GM18909 (cell line): Measurements from ENCODE around the gene SELENOH.
"Not testable (repeated sequence)": the region's sequence is repeated elsewhere in the genome, so short reads cannot be mapped to it uniquely, and the experiment has no call there.

Experiments
- ATAC-seq: cut with Tn5 transposase; IDR thresholded peaks from one replicate; pipeline ENCODE4 v1.9.1; 2021; ENCODE audit warnings: mild to moderate bottlenecking; ENCODE audit not compliant: unreplicated experiment, poor library complexity

Gene SELENOH, protein sequence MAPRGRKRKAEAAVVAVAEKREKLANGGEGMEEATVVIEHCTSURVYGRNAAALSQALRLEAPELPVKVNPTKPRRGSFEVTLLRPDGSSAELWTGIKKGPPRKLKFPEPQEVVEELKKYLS

DNA sequence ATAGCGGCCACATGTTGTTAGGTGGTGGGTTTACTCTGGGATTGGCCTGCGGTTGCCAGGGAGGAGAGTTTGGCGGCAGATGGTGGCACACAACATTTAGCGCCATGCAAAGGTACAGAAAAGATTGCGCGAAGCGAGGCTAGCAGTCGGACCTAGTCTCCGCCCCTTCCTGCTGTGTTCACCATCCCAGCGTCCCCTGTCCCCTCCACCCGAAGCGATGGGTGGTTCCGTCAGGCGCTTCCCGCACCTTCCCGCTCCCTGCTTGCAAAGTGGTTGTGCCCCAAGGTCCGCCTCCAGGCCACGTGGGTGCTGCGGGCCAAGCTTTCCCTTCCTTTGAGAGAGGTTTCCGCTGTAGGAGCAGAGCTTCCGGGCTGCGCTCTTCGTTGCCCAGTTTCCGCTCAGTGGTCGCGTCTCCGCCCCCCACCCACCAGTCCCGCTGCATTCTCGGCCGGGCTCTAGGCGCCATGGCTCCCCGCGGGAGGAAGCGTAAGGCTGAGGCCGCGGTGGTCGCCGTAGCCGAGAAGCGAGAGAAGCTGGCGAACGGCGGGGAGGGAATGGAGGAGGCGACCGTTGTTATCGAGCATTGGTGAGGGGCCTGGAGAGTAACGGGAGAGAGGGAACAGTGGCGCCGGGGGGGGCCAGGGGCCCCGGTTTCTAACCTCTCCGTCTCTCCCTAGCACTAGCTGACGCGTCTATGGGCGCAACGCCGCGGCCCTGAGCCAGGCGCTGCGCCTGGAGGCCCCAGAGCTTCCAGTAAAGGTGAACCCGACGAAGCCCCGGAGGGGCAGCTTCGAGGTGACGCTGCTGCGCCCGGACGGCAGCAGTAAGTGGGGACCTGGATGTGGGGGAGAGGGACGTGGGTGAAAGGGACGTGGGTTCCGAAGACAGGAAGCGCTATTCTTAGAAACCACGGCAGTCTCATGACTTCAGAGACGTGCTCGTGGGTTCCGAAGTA lies at the start of gene SELENOH:
Gene SELENOH (plus strand): TSS at position 360 of the 955 bp plus-strand sequence. CDS start 105 bp downstream, at position 465.
- ATAC-seq: peak; percentile 92

DNA sequence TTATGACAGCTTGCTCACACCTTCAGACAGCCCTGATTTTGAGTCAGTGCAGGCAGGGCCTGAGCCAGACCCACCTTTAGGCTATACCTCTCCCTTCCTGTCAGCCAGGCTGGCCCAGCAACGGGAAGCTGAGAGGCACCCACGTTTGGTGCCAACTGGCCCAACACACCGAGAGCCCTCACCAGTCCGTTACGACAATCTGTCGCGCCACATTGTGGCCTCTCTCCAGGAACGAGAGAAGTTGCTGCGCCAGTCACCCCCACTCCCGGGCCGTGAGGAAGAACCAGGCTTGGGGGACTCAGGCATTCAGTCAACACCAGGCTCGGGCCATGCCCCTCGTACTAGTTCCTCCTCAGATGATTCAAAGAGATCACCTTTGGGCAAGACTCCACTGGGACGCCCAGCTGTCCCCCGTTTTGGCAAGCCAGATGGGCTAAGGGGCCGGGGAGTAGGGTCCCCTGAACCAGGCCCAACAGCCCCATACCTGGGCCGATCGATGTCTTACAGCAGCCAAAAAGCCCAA lies 42.4 kb upstream of the SELENOH start:
- no peak for ATAC-seq

DNA sequence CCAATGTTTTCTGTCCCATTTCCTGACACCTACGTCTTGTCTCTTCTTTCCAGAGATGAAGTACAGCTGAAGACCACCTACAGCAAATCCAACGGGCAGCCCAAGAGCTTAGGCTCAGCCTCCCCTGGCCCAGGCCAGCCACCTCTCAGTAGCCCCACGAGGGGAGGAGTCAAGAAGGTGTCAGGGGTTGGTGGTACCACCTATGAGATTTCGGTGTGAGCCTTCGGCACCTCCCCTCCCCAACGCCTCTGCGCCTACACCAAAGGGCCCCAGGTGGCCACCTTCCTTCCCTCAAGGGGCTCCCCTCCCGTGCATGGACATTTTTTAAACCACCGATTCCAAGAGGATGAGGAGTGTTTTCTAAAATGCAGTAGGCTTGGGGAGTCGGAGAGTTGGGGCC lies 41.5 kb upstream of the SELENOH start:
- no peak for ATAC-seq

DNA sequence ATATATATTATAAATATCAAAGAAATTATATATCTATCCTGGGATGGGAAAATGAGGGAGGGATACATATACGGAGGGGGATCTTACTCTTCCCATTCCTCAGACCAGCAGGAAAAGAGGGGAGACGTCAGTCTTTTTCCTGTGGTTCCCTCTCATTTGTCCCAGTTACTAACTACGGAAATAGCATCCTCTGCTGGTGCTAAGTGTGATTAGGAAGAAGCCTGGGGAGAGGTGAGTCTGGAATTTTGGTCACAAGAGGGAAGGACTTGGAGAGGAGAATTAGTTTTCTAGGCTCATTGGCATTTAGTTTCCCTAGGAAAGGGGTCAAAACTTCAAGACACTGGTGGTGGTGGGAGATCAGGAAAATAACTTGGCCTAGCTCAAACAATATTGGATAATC lies 40.9 kb upstream of the SELENOH start:
- no peak for ATAC-seq

DNA sequence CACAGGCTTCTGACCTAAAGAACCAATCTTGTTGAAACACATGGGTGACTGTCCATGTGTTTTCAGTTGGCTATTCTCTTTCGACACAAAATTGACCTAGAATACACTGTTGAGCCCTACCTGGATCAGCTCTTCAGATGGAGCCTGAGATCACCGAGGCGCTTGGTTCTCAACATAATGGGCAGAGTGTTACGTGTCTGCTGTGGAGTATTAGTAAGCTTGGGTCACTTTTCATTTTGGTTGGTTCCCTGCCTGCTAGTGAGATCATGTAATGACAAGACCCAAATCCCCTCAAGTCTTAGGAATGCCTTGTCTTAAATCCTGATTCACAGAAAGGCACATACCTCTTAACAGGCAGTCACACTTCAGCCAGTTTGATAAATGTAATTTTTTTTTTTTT lies 38.0 kb upstream of the SELENOH start:
- ATAC-seq: no peak

DNA sequence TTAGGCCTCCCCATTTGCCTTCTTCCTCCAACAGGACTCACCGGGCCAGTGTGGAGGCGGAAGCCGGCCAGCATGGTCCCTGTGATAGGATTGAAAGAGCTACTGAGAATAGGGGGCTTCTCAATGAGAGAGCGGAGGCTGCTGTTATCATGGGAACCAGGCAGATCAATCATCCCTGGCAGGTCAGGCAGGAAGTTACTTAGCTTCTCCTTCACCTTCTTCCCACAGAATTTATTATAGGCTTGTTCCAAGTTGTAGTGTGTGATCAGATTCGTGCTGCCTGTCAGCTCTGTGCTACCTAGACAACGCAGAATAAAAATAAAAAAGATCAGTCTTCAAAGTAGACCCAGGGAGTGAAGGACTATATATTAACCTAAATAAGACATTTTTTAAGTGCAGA lies 36.4 kb upstream of the SELENOH start:
- ATAC-seq: no peak

DNA sequence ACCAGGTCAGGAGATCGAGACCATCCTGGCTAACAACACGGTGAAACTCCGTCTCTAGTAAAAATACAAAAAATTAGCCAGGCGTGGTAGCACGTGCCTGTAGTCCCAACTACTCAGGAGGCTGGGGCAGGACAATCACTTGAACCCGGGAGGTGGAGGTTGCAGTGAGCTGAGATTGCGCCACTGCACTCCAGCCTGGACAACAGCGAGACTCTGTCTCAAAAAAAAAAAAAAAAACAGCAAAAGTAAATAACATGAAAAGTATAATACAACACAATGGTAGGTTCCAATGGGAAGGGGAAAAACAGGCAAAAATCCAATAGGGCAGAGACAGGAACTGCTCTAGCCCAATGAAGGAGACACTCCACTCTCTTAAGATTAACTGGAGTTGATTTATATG lies 35.9 kb upstream of the SELENOH start:
- not testable (repeated sequence) for ATAC-seq

DNA sequence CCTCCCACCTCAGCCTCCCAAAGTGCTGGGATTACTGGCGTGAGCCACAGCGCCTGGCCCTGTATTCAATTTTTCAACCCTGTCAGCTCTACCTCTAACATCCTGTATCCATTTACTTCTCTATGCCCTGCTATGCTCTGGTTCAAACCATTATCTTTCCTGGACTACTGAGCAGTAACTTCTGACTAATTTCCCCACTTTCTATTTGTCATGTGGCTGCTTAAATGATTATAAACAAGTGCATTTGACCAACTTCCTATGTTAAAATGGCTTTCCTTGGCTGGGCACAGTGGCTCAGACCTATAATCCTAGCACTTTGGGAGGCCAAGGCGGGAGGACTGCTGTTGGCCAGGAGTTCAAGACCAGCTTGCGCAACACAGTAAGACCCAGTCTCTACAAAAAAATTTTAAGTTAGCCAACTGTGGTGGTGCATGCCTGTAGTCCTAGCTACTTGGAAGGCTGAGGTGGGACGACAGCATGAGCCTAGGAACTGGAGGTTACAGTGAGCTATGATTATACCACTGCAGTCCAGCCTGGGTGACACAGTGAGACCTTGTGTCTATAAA lies 31.4 kb upstream of the SELENOH start:
- ATAC-seq: no peak

DNA sequence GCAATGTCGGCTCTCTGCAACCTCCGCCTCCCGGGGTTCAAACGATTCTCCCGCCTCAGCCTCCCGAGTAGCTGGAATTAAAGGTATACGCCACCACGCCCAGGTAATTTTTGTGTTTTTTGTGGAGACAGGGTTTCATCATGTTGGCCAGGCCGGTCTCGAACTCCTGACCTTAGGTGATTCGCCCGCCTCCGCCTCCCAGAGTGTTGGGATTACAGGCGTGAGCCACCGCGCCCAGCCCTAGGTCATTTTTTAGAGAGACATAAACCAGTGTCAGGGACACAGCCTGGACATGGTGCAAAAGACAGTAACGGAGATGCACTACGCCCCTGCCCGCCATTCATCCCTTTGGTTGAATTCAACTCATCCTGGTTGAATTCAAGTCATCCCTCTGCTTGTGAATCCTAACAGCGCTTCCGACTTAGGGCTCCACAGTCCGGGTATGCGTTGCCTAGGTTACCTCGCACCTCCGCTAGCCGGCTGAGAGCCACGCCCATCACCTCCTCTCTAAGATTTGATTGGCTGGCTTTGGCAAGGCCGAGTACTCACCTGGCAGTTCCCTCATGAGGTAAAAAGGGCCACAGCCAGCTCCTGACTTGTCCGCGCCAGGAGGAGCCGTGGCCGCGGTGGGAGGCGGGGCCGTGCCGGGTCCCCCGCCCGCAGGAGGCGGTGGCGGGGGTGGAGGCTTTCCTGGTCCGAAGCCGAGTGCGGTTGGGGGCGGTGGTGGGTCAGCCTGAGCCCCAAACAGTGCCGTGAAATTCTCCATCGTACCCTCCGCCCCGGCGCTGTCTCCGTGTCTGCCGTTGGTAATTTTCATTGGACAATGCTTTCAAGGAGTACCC lies 29.7 kb upstream of the SELENOH start, which contains the start of gene MED19:
Gene MED19 (minus strand): TSS at position 802 of the 842 bp plus-strand sequence. CDS start 36 bp downstream, at position 766.
- ATAC-seq: peak; percentile 52

DNA sequence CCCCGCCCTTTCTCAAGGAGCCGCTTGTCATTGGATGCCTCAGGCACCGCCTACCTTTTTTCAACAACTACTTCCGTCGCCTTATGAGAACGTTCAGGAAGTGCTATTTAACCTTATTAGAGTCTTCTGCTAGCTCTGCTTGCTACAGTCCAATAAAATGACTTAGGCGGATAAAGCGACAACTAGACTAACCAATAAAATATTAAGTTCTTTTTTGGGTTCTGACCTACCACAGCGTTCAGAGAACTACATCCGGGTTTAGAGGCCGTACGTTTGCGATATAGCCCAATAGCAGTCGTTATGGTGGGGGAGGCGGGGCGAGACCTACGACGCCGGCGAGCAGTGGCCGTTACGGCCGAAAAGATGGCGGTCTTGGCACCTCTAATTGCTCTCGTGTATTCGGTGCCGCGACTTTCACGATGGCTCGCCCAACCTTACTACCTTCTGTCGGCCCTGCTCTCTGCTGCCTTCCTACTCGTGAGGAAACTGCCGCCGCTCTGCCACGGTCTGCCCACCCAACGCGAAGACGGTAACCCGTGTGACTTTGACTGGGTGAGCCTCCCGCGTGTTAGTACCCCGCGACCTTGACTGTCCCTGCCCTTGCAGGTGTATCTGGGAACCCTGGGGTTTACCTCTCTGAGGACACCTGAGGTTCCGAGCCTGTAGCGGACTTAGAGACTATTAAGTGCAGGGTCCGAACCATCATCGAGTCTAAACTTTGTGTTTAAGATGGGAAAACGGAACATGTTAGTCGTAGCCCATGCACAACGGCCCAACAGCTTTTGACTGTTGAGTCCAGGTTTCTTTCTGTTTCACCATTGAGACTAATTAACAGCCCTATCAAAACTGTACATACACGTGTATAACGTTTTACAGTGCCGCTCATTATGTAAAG lies 28.8 kb upstream of the SELENOH start, which contains the start of gene TMX2:
Gene TMX2 (plus strand): TSS at position 338 of the 895 bp plus-strand sequence. CDS start 26 bp downstream, at position 364.
- ATAC-seq: peak; percentile 94

DNA sequence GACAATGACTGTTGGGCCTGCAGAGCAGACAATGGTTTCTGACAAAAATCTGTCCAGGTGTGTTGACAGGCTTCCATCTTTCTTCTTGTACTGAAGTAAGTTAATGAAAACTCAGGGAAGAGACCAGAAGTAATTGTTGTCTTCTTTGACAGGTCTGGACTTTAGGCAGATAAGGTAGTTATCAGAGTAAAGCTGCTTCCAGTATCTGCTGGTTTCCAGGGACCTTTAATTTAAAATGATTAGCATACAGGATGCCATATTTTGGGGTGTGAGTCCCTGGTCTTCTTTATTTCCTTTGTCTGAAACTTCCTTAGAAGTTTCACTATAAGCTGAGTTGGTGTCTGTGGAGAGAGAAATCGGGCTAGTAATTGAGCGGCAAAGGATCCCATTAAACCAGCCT lies 27.5 kb upstream of the SELENOH start:
- no peak for ATAC-seq

DNA sequence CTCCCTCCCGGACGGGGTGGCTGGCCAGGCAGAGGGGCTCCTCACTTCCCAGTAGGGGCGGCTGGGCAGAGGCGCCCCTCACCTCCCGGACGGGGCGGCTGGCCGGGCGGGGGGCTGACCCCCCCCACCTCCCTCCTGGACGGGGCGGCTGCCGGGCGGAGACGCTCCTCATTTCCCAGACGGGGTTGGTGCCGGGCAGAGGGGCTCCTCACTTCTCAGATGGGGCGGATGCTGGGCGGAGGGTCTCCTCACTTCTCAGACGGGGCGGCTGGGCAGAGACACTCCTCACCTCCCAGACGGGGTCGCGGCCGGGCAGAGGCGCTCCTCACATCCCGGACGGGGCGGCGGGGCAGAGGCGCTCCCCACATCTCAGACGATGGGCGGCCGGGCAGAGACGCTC lies 24.6 kb upstream of the SELENOH start:
- not testable (repeated sequence) for ATAC-seq

DNA sequence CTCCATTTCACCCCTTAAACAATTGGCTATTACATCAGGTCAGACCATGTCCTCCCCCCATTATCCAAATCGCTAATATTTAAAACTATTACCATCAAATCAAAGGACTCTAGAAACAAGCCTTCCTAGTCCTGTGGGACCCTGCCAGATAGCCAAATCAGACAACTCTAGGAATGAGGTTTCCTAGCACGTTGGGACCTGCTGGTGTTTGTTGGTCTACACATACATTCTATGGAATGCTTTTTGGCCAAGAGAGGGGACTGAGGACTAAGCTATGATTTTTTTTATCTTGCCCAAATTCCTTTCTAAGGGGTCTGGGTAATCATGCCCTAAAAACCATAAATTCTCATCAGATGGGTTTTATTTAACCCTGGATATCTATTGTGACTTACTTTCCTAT lies 14.1 kb upstream of the SELENOH start:
- no peak for ATAC-seq

DNA sequence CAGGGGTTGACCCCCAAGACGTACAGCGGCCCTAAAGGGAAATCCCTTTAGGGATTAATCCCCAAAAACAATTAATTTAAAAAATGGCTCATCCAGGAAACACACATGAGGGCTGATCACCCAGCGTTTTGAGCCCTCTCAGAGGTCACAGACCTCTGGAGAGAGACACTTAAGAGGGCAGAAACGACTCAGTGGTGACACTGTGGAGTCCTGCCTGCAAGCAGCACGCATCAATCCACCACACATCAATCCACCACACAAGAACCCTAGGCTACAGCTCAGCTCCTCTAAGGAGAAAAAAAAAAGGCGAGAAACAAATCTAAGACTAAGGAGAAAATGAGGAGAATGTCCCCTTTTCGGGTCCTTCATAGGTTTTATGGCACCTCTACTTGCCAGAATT lies 12.5 kb upstream of the SELENOH start:
- ATAC-seq: no peak

DNA sequence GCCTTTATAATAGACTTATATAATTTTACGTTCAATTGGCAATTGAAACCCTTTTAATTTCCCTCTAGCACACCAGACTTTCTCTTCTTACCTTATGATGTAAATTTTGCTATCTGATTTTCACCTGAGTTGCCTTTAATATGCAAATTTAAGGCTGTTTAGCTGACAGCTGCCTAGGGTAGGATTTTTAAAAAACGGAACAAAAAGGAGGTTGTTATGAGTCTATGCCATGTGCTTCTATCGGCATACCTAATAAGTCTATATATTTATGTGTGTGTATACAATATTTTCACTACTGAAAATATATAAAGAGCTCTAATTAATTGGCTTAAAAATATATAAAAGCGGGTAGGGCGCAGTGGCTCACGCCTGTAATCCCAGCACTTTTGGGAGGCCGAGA lies 11.8 kb upstream of the SELENOH start:
- peak; percentile 46 for ATAC-seq

DNA sequence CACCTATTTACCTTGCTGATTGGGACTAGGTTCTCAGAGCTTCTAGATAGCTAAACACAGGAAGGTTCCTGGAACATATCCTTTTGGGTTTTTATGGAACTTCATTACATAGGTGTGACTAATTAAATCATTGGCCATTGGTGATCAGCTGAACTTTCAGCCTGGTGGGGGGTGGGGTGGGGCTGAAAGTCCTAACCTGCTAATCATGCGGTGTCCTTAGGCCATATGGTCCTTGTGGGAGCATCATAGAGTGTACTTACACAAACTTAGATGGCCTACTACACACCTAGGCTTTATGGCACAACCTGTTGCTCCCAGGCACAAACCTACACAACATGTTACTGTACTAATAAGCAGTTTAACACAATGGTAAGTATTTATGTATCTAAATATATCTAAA lies 8.6 kb upstream of the SELENOH start:
- no peak for ATAC-seq

DNA sequence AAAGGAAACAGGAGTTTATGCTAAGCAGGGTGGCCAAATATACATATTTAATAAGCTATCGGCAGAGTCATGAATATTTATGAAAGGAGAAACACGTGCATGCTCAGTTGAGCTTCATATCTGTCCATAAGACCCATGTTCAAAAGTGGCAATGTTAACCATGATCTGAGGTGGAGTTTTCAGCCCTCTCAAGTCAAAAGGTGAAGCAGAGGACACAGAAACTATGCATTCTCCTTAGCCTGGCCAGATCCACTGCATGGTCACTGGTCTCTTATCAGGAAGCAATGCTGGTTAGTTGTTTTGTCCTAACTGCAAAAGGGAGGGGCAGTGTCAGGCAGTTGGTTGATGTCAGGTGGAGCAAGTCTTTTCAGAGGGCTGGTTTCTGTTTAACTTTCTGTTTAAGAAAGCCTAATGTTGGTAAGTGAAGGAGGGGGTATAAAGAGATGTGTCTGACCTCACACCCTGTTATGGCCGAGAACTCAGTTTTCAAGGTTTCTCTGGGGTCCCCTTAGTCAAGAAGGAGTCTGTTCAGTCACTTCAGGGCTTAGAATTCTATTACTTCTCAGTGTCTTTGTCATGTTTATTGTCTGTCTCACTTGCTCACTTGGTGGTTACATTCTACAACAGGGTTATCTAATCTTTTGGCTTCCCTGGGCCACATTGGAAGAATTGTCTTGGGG lies 5.5 kb upstream of the SELENOH start:
- peak; percentile 48 for ATAC-seq

DNA sequence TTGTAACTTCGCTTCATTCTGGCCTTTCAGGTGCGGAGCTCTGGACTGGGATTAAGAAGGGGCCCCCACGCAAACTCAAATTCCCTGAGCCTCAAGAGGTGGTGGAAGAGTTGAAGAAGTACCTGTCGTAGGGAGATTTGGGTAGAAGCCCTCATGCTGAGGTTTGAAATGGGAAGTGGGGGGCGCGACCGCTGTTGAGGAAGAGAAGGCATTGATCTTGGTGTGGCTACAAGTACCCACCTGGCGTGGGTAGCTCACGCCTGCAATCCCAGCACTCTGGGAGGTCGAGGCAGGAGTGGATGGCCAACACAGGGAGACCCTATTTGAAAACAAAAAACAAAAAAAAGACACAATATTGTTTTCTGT lies 779 bp downstream of the SELENOH start:
- no peak for ATAC-seq

DNA sequence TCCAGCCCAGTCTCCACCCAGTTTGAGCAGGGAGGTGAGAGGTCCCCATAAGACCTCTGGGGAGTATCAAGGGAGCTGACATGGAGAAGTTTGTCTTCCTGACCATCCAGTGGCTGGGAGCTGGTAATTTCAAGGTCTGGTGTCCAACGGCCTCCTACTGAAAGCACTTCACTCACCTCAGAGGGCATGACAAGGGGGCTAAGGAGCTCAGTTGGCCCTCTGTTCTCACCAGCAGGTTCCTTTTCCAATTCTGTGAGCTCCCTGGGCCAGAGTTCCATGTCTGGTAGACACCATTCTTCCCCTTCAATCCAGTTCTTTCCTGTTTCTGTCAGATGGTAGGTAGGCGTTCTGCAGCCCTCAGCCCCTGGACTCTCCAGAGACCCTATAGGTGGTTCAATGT lies 3.1 kb downstream of the SELENOH start:
- no peak for ATAC-seq
